Lower leg skin (tissue), 4 donors: Measurements from ENCODE around the gene OCIAD1. TPM values are rescaled to one million over a fixed set of nuclear protein-coding genes. Genes with fewer than 3 reads are reported as not detected.
"Not testable (repeated sequence)": the region's sequence is repeated elsewhere in the genome, so short reads cannot be mapped to it uniquely, and the experiment has no call there.

Experiments
- DNase-seq, 2 donors: peaks; one replicate each; pipeline ENCODE4 v3.0.0-alpha.2; 2019; ENCODE audit warnings: low spot score in 2 of 2
- H3K4me3 ChIP-seq: fragments of 200-600 bp; sonication (generic); 2 replicates; pipeline ENCODE4 v1.5.1; 2017; ENCODE audit warnings: mild to moderate bottlenecking, low read depth; ENCODE audit not compliant: poor library complexity, severe bottlenecking
- CTCF ChIP-seq, 3 donors: fragments of 450-650 bp; IDR thresholded peaks; one replicate each; pipeline ENCODE4 v1.5.1; 2016; ENCODE audit warnings: antibody characterized with exemption in 3 of 3, mild to moderate bottlenecking in 3 of 3, moderate library complexity in 2 of 3
- POLR2A ChIP-seq, 2 donors: fragments of 450-650 bp; IDR thresholded peaks; one replicate each; pipeline ENCODE4 v1.6.1; 2016 to 2017; ENCODE audit warnings: antibody characterized with exemption in 2 of 2, mild to moderate bottlenecking in 1 of 2, moderate library complexity in 1 of 2
- WGBS, 2 donors: methylation state at CpG; one replicate each; pipeline ENCODE4 v1.1.5; 2018; 5-methylcytosine and 5-hydroxymethylcytosine counted together
- intact Hi-C: fragments of 100-400 bp; cut with DNase I; formaldehyde crosslinking; loops from one replicate; pipeline ENCODE4 v1.15.0; 2023; ENCODE audit warnings: low total_unique reads
- total RNA-seq, 4 donors: library from RNA; depleted of rRNA; stranded (reverse); fragments of >200 nt; gene quantifications; one replicate each; pipeline ENCODE4 v1.1.0, GENCODE V29; 2016

The OCIAD1 gene
- total RNA-seq, 4 donors from 2014 or later = 65.9 to 103 (median 88.6) TPM

- no peak for TF ChIP-seq POLR2A (IDR thresholded peaks at IDR 0.05)
- no peak for TF ChIP-seq CTCF (IDR thresholded peaks at IDR 0.05)
- no peak overlapping the region for H3K4me3 ChIP-seq
- no peak for DNase-seq
- intact Hi-C loops = no loop called here
- 64 to 77% methylated on average over 1 of the region's 1 CpG for WGBS, 2 donors
These were observed 16.9 kb upstream of the OCIAD1 start for GRCh38 chr4:48813964-48814363.

GRCh38 chr4:48815483-48815882 lies 15.4 kb upstream of the OCIAD1 start:
- WGBS, 2 donors = 58 to 60% methylated on average over 2 of the region's 2 CpGs
- TF ChIP-seq CTCF (IDR thresholded peaks at IDR 0.05) (no peak), POLR2A (IDR thresholded peaks at IDR 0.05) (no peak)
- intact Hi-C loops = no loop called here
- H3K4me3 ChIP-seq = no peak overlapping the region
- no peak for DNase-seq

- H3K4me3 ChIP-seq, DNase-seq, intact Hi-C loops: not testable (repeated sequence)
- WGBS, 2 donors = 93 to 94% methylated on average over 7 of the region's 7 CpGs
These were observed 14.6 kb upstream of the OCIAD1 start for GRCh38 chr4:48816297-48816696.

DNA sequence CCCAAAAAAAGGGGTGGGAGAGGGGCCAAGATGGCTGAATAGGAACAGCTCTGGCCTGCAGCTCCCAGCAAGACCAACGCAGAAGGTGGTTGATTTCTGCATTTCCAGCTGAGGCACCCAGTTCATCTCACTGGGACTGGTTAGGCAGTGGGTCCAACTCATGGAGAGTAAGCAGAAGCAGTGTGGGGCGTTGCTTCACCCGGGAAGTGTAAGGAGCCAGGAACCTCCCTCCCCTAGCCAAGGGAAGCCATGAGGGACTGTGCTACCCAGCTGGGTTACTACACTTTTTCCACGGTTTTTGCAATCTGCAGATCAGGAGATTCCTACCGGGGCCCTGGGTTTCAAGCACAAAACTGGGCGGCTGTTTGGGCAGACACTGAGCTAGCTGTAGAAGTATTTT lies 13.9 kb upstream of the OCIAD1 start:
- no peak overlapping the region for H3K4me3 ChIP-seq
- intact Hi-C loops = no loop called here
- no peak for DNase-seq
- 85 to 92% methylated on average over 6 of the region's 6 CpGs for WGBS, 2 donors
- TF ChIP-seq CTCF (IDR thresholded peaks at IDR 0.05) = no peak
- no peak for TF ChIP-seq POLR2A (IDR thresholded peaks at IDR 0.05)

- H3K4me3 ChIP-seq, DNase-seq, intact Hi-C loops: not testable (repeated sequence)
- WGBS, 2 donors = 62 to 69% methylated on average over 2 of the region's 2 CpGs
These were observed 9.5 kb upstream of the OCIAD1 start for GRCh38 chr4:48821431-48821830.

GRCh38 chr4:48827622-48828021 lies 3.3 kb upstream of the OCIAD1 start:
- H3K4me3 ChIP-seq = no peak overlapping the region
- intact Hi-C loops = no loop called here
- WGBS, 2 donors = 85 to 96% methylated on average over 5 of the region's 5 CpGs
- DNase-seq = no peak
- TF ChIP-seq POLR2A (IDR thresholded peaks at IDR 0.05) (no peak), CTCF (IDR thresholded peaks at IDR 0.05) (no peak)

DNA sequence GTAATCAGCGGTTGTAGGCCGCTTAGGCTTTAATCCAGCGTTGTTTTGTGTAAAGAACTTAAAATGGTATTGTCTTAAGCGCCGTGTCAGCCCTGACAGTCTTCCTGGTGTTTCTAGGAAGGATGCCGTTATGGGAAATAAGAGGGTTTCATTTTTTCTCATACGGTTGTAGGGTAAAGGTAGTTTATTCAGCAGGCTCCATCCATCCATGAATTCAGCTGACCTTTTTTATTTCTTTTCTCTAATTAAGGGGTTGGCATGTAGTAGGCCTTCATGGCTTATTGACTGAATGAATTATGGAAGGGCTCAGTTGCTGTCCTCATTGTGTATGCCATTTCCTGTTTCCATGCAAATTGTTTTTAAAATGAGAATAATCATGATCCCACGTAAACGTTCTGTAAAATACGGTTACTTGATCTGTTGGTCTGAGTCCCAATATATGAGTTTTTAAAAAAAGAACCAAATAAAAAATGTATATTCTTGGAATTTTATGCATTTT lies 693 bp downstream of the OCIAD1 start:
- TF ChIP-seq POLR2A (IDR thresholded peaks at IDR 0.05) (no peak), CTCF (IDR thresholded peaks at IDR 0.05) (no peak)
- intact Hi-C loops = no loop called here
- DNase-seq = no peak
- peak overlapping the region; percentile 99 for H3K4me3 ChIP-seq
- 0 to 2% methylated on average over 10 of the region's 10 CpGs for WGBS, 2 donors
